ENCODE data around the gene COBLL1. TPM values are rescaled to one million over a fixed set of nuclear protein-coding genes. Genes with fewer than 3 reads are reported as not detected.

COBLL1 gene
- total RNA-seq, 1 donor from 2014 or later, result 95.3 TPM

GRCh38 chr2:164778723-164779122 lies 62.9 kb downstream of the COBLL1 start:
- intact Hi-C loops (cut with DNase I), result no loop called here
- no peaks in the 10 kb centered on the region for H3K27me3 ChIP-seq
- H3K36me3 ChIP-seq, result no peaks in the 10 kb centered on the region
- no peak overlapping the region for H3K4me3 ChIP-seq
- ATAC-seq (no peak), DNase-seq (no peak)
- no peak overlapping the region for H3K27ac ChIP-seq
- TF ChIP-seq CTCF (IDR thresholded peaks at IDR 0.05), result no peak
- H3K9me3 ChIP-seq, result no peaks in the 10 kb centered on the region
- H3K4me1 ChIP-seq, result peaks cover 26% of the 10 kb centered on the region

DNA sequence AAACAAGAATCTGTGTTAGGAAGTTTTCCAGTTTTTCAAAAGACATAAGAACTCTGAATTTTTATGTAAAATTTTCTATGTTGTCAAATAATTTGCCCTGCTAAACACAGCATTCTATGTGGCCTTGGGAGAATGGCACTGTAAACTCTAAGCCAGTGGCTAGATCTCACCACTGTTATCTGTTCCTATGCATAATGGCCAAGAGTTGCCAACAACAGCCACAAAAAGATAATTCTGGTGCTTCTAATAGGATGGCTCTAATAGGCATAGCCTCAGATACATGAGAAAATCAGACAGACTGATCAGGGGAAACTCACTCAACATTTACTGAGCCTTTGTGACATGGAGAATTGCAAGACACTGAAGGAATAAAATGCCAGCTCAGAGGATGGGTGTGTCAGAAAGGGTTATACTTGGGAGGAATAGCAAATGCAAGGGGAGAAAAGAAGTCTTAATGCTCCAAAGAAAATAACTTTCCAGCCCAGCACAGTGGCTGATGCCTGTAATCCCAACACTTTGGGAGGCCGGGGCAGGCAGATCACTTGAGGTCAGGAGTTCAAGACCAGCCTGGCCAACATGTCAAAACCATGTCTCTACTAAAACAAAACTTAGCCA lies 63.7 kb downstream of the COBLL1 start:
- no peak for TF ChIP-seq CTCF (IDR thresholded peaks at IDR 0.05)
- H3K4me1 ChIP-seq, result peaks cover 19% of the 10 kb centered on the region
- no peak overlapping the region for H3K27ac ChIP-seq
- no peaks in the 10 kb centered on the region for H3K36me3 ChIP-seq
- H3K4me3 ChIP-seq, result no peak overlapping the region
- no peaks in the 10 kb centered on the region for H3K9me3 ChIP-seq
- ATAC-seq, result no peak
- intact Hi-C loops (cut with DNase I), result no loop called here
- no peak for DNase-seq
- no peaks in the 10 kb centered on the region for H3K27me3 ChIP-seq

GRCh38 chr2:164773635-164774034 lies 68.0 kb downstream of the COBLL1 start:
- Histone ChIP-seq H3K9me3 (no peaks in the 10 kb centered on the region), H3K4me3 (no peak overlapping the region), H3K27me3 (no peaks in the 10 kb centered on the region), H3K4me1 (no peaks in the 10 kb centered on the region), H3K27ac (no peak overlapping the region), H3K36me3 (no peaks in the 10 kb centered on the region)
- no peak for TF ChIP-seq CTCF (IDR thresholded peaks at IDR 0.05)
- intact Hi-C loops (cut with DNase I), result no loop called here
- ATAC-seq (no peak), DNase-seq (no peak)

DNA sequence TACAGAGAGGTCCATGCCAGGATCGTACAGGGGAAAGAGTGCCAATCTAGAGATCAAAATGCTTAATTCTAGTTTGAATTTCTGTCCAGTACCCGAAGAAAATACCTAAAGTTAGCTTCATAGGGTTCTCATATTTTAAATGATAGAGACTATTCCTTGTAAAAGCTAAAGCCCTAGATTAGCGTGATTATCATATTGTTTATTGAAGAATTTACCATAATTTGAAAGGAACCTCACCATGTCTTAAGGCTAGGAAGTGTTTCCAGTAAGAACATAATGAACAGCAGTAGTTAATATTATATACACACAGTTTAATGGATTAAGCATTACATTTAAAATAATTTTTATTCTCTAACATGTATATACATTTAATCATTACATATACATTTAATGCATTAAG lies 68.5 kb downstream of the COBLL1 start:
- Histone ChIP-seq H3K36me3 (no peaks in the 10 kb centered on the region), H3K4me3 (no peak overlapping the region), H3K27me3 (no peaks in the 10 kb centered on the region), H3K27ac (no peak overlapping the region), H3K9me3 (no peaks in the 10 kb centered on the region), H3K4me1 (no peaks in the 10 kb centered on the region)
- no peak for DNase-seq
- no peak for TF ChIP-seq CTCF (IDR thresholded peaks at IDR 0.05)
- intact Hi-C loops (cut with DNase I), result no loop called here
- ATAC-seq, result no peak

- H3K4me3 ChIP-seq, result no peak overlapping the region
- ATAC-seq (no peak), DNase-seq (no peak)
- no peaks in the 10 kb centered on the region for H3K9me3 ChIP-seq
- H3K36me3 ChIP-seq, result no peaks in the 10 kb centered on the region
- no peaks in the 10 kb centered on the region for H3K27me3 ChIP-seq
- intact Hi-C loops (cut with DNase I), result no loop called here
- H3K27ac ChIP-seq, result no peak overlapping the region
- H3K4me1 ChIP-seq, result no peaks in the 10 kb centered on the region
- TF ChIP-seq CTCF (IDR thresholded peaks at IDR 0.05), result no peak
These were observed 69.7 kb downstream of the COBLL1 start for GRCh38 chr2:164771897-164772296.

- no peak overlapping the region for H3K27ac ChIP-seq
- no peak for TF ChIP-seq CTCF (IDR thresholded peaks at IDR 0.05)
- H3K27me3 ChIP-seq, result no peaks in the 10 kb centered on the region
- ATAC-seq, result no peak
- H3K36me3 ChIP-seq, result no peaks in the 10 kb centered on the region
- H3K4me3 ChIP-seq, result no peak overlapping the region
- DNase-seq, result no peak
- no peaks in the 10 kb centered on the region for H3K4me1 ChIP-seq
- intact Hi-C loops (cut with DNase I), result no loop called here
- H3K9me3 ChIP-seq, result no peaks in the 10 kb centered on the region
These were observed 71.2 kb downstream of the COBLL1 start for GRCh38 chr2:164770421-164770916.

Data from upper lobe of right lung (tissue), 1 donor.